ENCODE results near the gene DLL4. TPM values are rescaled to one million over a fixed set of nuclear protein-coding genes. Genes with fewer than 3 reads are reported as not detected.

DLL4 gene
- total and polyA plus RNA-seq, 10 of the 15 experiments (the other 5 are each of a cell fraction or from before 2014, with no cell fraction given), result 0.04 to 0.16 (median 0.09) TPM; not detected in 6

DNA sequence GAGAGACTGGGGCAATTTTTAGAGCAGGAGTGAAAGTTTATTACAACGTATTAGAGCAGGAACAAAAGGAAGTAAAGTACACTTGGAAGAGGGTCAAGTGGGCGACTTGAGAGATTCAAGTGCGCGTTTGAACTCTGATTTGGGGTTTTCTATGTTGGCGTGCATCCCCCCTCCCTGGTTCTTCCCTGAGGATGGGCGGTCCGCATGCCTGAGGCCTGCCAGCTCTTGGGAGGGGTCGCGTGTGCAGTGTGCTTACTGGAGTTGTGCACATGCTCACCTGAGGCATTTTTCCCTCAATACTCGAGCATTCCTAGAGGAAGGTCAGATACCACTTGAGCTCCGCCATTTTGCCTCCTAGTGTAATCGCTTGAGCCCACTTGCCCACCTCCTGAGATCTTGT lies 13.7 kb downstream of the DLL4 start:
- in situ Hi-C loops (cut with MboI) (no loop called here), intact Hi-C loops (cut with micrococcal nuclease; ENCODE audit: unreplicated experiment) (loop anchor here (5.0 kb wide), 2 partner anchors 36 to 79 kb away; no protein-coding TSS in a partner anchor)
- H3K27ac ChIP-seq (ENCODE audit: control insufficient read depth, insufficient read depth), result no peak overlapping the region
- H3K27me3 ChIP-seq (replicated peaks in 1 of 2; ENCODE audit: control insufficient read depth in 2 of 2, insufficient read depth in 2 of 2, low read length in 1 of 2), result no peaks in the 10 kb centered on the region
- no peak overlapping the region for H3K9ac ChIP-seq (ENCODE audit: control insufficient read depth, insufficient read depth, low read length)
- no peaks in the 10 kb centered on the region for H3K79me2 ChIP-seq (ENCODE audit: control insufficient read depth, insufficient read depth, low read length)
- CTCF ChIA-PET, result interaction anchor here (0.6 to 5.2 kb wide), 17 partner anchors 10 to 243 kb away, joined by 3 to 80 read pairs (median 10); partner anchors contain the start of genes CHAC1 and DLL4
- DNase-seq (ENCODE audit: low read depth, low spot score) (no peak), ATAC-seq (no peak), FAIRE-seq (peak; percentile 35)
- RAD21 ChIA-PET (ENCODE audit: unreplicated experiment), result interaction anchor here (1.1 to 4.1 kb wide), 7 partner anchors 8 to 390 kb away, joined by 3 to 36 read pairs (median 5); partner anchors contain the start of genes NUSAP1 and OIP5
- no peak overlapping the region for H2AFZ ChIP-seq (ENCODE audit: control insufficient read depth, low read depth, low read length)
- no peaks in the 10 kb centered on the region for H3K9me3 ChIP-seq (replicated peaks; ENCODE audit: control insufficient read depth, insufficient read depth, low read length)
- H3K4me2 ChIP-seq (ENCODE audit: control insufficient read depth, insufficient read depth), result peak overlapping the region; percentile 99
- peak overlapping the region; percentile 73 for H3K4me3 ChIP-seq
- H3K4me1 ChIP-seq (ENCODE audit: control insufficient read depth, insufficient read depth, low read length), result peaks cover 23% of the 10 kb centered on the region
- TF ChIP-seq HDAC6 (IDR thresholded peaks at IDR 0.05; ENCODE audit: unreplicated experiment), result no peak
- TF ChIP-seq, protein P1, sequence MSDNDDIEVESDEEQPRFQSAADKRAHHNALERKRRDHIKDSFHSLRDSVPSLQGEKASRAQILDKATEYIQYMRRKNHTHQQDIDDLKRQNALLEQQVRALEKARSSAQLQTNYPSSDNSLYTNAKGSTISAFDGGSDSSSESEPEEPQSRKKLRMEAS (IDR thresholded peaks at IDR 0.05; ENCODE audit: low read depth, low read length), result no peak
- TF ChIP-seq SREBF2 (IDR thresholded peaks at IDR 0.05; ENCODE audit: low read length), result no peak
- TF ChIP-seq TARDBP (IDR thresholded peaks at IDR 0.05; ENCODE audit: borderline replicate concordance), result no peak
- TF ChIP-seq NBN (IDR thresholded peaks at IDR 0.05), result no peak
- TF ChIP-seq RFX5 (IDR thresholded peaks at IDR 0.05; ENCODE audit: low read depth, low read length), result no peak
- no peak for TF ChIP-seq BMI1 (IDR thresholded peaks at IDR 0.05; ENCODE audit: borderline replicate concordance)
- TF ChIP-seq, protein P2, sequence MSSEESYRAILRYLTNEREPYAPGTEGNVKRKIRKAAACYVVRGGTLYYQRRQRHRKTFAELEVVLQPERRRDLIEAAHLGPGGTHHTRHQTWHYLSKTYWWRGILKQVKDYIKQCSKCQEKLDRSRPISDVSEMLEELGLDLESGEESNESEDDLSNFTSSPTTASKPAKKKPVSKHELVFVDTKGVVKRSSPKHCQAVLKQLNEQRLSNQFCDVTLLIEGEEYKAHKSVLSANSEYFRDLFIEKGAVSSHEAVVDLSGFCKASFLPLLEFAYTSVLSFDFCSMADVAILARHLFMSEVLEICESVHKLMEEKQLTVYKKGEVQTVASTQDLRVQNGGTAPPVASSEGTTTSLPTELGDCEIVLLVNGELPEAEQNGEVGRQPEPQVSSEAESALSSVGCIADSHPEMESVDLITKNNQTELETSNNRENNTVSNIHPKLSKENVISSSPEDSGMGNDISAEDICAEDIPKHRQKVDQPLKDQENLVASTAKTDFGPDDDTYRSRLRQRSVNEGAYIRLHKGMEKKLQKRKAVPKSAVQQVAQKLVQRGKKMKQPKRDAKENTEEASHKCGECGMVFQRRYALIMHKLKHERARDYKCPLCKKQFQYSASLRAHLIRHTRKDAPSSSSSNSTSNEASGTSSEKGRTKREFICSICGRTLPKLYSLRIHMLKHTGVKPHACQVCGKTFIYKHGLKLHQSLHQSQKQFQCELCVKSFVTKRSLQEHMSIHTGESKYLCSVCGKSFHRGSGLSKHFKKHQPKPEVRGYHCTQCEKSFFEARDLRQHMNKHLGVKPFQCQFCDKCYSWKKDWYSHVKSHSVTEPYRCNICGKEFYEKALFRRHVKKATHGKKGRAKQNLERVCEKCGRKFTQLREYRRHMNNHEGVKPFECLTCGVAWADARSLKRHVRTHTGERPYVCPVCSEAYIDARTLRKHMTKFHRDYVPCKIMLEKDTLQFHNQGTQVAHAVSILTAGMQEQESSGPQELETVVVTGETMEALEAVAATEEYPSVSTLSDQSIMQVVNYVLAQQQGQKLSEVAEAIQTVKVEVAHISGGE (CRISPR knock-in tag; IDR thresholded peaks at IDR 0.05), result no peak
- TF ChIP-seq CREB1 (IDR thresholded peaks at IDR 0.05; ENCODE audit: low read depth), result no peak
- TF ChIP-seq, protein P3, sequence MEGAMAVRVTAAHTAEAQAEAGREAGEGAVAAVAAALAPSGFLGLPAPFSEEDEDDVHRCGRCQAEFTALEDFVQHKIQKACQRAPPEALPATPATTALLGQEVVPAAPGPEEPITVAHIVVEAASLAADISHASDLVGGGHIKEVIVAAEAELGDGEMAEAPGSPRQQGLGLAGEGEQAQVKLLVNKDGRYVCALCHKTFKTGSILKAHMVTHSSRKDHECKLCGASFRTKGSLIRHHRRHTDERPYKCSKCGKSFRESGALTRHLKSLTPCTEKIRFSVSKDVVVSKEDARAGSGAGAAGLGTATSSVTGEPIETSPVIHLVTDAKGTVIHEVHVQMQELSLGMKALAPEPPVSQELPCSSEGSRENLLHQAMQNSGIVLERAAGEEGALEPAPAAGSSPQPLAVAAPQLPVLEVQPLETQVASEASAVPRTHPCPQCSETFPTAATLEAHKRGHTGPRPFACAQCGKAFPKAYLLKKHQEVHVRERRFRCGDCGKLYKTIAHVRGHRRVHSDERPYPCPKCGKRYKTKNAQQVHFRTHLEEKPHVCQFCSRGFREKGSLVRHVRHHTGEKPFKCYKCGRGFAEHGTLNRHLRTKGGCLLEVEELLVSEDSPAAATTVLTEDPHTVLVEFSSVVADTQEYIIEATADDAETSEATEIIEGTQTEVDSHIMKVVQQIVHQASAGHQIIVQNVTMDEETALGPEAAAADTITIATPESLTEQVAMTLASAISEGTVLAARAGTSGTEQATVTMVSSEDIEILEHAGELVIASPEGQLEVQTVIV (IDR thresholded peaks at IDR 0.05; ENCODE audit: borderline replicate concordance, partially characterized antibody), result no peak
- no peak for TF ChIP-seq SRF (IDR thresholded peaks at IDR 0.05; ENCODE audit: low read depth in 2 of 2, low read length in 2 of 2)
- no peak for TF ChIP-seq CHD2 (IDR thresholded peaks at IDR 0.05; ENCODE audit: borderline replicate concordance, low read depth, low read length)
- TF ChIP-seq RELA (IDR thresholded peaks at IDR 0.05; ENCODE audit: borderline replicate concordance, partially characterized antibody), result no peak
- WGBS (ENCODE audit: insufficient coverage, insufficient replicate concordance, low lambda C conversion rate, missing lambda C conversion rate), result 89% methylated on average over 12 of the region's 12 CpGs
- H3K36me3 ChIP-seq (ENCODE audit: control insufficient read depth in 2 of 2, insufficient read depth in 2 of 2, low read length in 1 of 2), result no peaks in the 10 kb centered on the region
- SMC1A ChIA-PET (ENCODE audit: uncharacterized antibody, unreplicated experiment), result interaction anchor here (1.2 to 4.1 kb wide), 7 partner anchors 9 to 241 kb away, joined by 3 to 28 read pairs (median 16); partner anchors contain the start of gene DLL4
- POLR2A ChIA-PET, result interaction anchor here (0.5 to 3.5 kb wide), 4 partner anchors 9 to 350 kb away, joined by 3 to 20 read pairs (median 7); partner anchors contain the start of gene CHAC1
- BruUV-seq (replicated peaks), result no TSS peak
- H4K20me1 ChIP-seq (ENCODE audit: control insufficient read depth, insufficient read depth), result no peaks in the 10 kb centered on the region

All from GM12878 (cell line).